Forelimb muscle (tissue), 1 donor: ENCODE results near the gene COG8. TPM values are rescaled to one million over a fixed set of nuclear protein-coding genes. Genes with fewer than 3 reads are reported as not detected.

Experiments used
- DNase-seq: peaks from one replicate; pipeline ENCODE4 v3.0.0-alpha.2; 2013; ENCODE audit warnings: low read depth
- polyA plus RNA-seq: library from polyadenylated mRNA; unstranded; fragments of 120-200 nt; gene quantifications from one replicate; pipeline ENCODE4 v1.2.1, GENCODE V29; 2013; ENCODE audit not compliant: insufficient read length

The COG8 gene
- polyA plus RNA-seq, 1 donor: 24.2 TPM

- no peak for DNase-seq
Observed at GRCh38 chr16:69346683-69347082, 7.3 kb upstream of the COG8 start.

- no peak for DNase-seq
Observed at GRCh38 chr16:69345923-69346322, 6.6 kb upstream of the COG8 start.

GRCh38 chr16:69344171-69344570 is 4.8 kb upstream of the COG8 start:
- DNase-seq: no peak

GRCh38 chr16:69340095-69340644 is 806 bp upstream of the COG8 start:
- no peak for DNase-seq

- no peak for DNase-seq
Observed at GRCh38 chr16:69338557-69339288, 641 bp downstream of the COG8 start.

- no peak for DNase-seq
Observed at GRCh38 chr16:69334696-69335095, 4.7 kb downstream of the COG8 start.

- DNase-seq: peak; percentile 88
Observed at GRCh38 chr16:69330286-69331109, 8.9 kb downstream of the COG8 start, which contains the start of gene PDF. Gene PDF, minus strand, starts transcription at chr16:69330588. Its CDS starts 18 bp downstream, at chr16:69330570.

GRCh38 chr16:69329369-69330285 is 9.7 kb downstream of the COG8 start:
- DNase-seq: no peak

- no peak for DNase-seq
Observed at GRCh38 chr16:69328854-69329316, 10.5 kb downstream of the COG8 start.

- DNase-seq: no peak
Observed at GRCh38 chr16:69327585-69328310, 11.6 kb downstream of the COG8 start.

GRCh38 chr16:69326172-69326873 is 13.0 kb downstream of the COG8 start:
- DNase-seq: no peak

- no peak for DNase-seq
Observed at GRCh38 chr16:69325784-69326171, 13.6 kb downstream of the COG8 start.

GRCh38 chr16:69324585-69325253 is 14.6 kb downstream of the COG8 start:
- no peak for DNase-seq

GRCh38 chr16:69324013-69324531 is 15.3 kb downstream of the COG8 start:
- DNase-seq: no peak

GRCh38 chr16:69323415-69323814 is 15.9 kb downstream of the COG8 start:
- DNase-seq: no peak

- DNase-seq: no peak
Observed at GRCh38 chr16:69322343-69322742, 17.0 kb downstream of the COG8 start.

- no peak for DNase-seq
Observed at GRCh38 chr16:69321080-69321479, 18.3 kb downstream of the COG8 start.

- no peak for DNase-seq
Observed at GRCh38 chr16:69320740-69321073, 18.7 kb downstream of the COG8 start.
